HL-60 (cell line): Measurements from ENCODE around the gene L3MBTL4.
"Not testable (repeated sequence)": the region's sequence is repeated elsewhere in the genome, so short reads cannot be mapped to it uniquely, and the experiment has no call there.

ENCODE experiments used
- DNase-seq, 2 experiments: peaks; one replicate each; pipeline ENCODE4 v3.0.0-alpha.2; 2010 to 2020; ENCODE audit warnings: low read depth in 1 of 2, low spot score in 1 of 2
- H3K27ac ChIP-seq: fragments of 250-450 bp; sonication (Bioruptor Pico); replicated peaks from 2 replicates; pipeline ENCODE4 v1.5.1; 2020; ENCODE audit warnings: mild to moderate bottlenecking, moderate library complexity
- H3K27me3 ChIP-seq: fragments of 250-450 bp; sonication (Bioruptor Pico); 2 replicates; pipeline ENCODE4 v1.5.1; 2021; ENCODE audit warnings: mild to moderate bottlenecking, moderate library complexity; ENCODE audit not compliant: insufficient read depth, poor library complexity, severe bottlenecking
- H3K4me3 ChIP-seq: replicated peaks from 2 replicates; pipeline ENCODE4 v1.5.1; 2011; ENCODE audit warnings: mild to moderate bottlenecking, control low read depth, low read length; ENCODE audit not compliant: insufficient read depth
- GABPA ChIP-seq: IDR thresholded peaks from 2 replicates; pipeline ENCODE4 v1.6.1; 2012; ENCODE audit warnings: low read depth
- POLR2AphosphoS5 ChIP-seq: IDR thresholded peaks from 2 replicates; pipeline ENCODE4 v1.6.1; 2012; ENCODE audit warnings: low read depth
- SPI1 ChIP-seq: IDR thresholded peaks from 2 replicates; pipeline ENCODE4 v1.6.1; 2012; ENCODE audit warnings: low read depth, mild to moderate bottlenecking, borderline replicate concordance
- TF ChIP-seq, protein P1 (sequence below): IDR thresholded peaks from one replicate; pipeline ENCODE4 v1.5.1; 2011; ENCODE audit warnings: low read length, control low read depth, inconsistent platforms; ENCODE audit not compliant: insufficient read depth
- TF ChIP-seq, protein P2 (sequence below): IDR thresholded peaks from 2 replicates; pipeline ENCODE4 v1.6.1; 2012; ENCODE audit warnings: low read depth; ENCODE audit not compliant: insufficient replicate concordance

Gene L3MBTL4

DNA sequence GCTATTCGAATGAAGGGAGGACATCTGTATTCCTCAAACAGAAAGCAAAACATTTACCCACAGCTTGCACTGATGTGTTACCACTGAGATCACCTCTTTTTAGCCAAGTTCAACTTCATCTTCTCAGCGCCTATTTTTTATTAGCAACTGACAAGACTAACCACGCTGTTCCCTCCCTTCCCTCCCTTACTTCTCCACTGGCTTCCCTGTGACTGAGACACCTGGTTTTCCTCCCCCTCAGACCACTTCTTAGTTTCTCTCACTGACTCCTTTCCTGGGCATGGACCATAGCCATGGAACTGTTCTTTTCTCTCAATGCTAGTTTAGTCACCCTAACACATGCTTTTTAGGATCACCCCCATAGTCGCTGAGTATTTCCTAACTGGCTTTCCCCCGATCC, 3.3 kb downstream of the L3MBTL4 start:
- DNase-seq = no peak
- TF ChIP-seq, protein P1, sequence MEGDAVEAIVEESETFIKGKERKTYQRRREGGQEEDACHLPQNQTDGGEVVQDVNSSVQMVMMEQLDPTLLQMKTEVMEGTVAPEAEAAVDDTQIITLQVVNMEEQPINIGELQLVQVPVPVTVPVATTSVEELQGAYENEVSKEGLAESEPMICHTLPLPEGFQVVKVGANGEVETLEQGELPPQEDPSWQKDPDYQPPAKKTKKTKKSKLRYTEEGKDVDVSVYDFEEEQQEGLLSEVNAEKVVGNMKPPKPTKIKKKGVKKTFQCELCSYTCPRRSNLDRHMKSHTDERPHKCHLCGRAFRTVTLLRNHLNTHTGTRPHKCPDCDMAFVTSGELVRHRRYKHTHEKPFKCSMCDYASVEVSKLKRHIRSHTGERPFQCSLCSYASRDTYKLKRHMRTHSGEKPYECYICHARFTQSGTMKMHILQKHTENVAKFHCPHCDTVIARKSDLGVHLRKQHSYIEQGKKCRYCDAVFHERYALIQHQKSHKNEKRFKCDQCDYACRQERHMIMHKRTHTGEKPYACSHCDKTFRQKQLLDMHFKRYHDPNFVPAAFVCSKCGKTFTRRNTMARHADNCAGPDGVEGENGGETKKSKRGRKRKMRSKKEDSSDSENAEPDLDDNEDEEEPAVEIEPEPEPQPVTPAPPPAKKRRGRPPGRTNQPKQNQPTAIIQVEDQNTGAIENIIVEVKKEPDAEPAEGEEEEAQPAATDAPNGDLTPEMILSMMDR = no peak
- TF ChIP-seq, protein P2, sequence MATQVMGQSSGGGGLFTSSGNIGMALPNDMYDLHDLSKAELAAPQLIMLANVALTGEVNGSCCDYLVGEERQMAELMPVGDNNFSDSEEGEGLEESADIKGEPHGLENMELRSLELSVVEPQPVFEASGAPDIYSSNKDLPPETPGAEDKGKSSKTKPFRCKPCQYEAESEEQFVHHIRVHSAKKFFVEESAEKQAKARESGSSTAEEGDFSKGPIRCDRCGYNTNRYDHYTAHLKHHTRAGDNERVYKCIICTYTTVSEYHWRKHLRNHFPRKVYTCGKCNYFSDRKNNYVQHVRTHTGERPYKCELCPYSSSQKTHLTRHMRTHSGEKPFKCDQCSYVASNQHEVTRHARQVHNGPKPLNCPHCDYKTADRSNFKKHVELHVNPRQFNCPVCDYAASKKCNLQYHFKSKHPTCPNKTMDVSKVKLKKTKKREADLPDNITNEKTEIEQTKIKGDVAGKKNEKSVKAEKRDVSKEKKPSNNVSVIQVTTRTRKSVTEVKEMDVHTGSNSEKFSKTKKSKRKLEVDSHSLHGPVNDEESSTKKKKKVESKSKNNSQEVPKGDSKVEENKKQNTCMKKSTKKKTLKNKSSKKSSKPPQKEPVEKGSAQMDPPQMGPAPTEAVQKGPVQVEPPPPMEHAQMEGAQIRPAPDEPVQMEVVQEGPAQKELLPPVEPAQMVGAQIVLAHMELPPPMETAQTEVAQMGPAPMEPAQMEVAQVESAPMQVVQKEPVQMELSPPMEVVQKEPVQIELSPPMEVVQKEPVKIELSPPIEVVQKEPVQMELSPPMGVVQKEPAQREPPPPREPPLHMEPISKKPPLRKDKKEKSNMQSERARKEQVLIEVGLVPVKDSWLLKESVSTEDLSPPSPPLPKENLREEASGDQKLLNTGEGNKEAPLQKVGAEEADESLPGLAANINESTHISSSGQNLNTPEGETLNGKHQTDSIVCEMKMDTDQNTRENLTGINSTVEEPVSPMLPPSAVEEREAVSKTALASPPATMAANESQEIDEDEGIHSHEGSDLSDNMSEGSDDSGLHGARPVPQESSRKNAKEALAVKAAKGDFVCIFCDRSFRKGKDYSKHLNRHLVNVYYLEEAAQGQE = no peak
- TF ChIP-seq GABPA = no peak
- no peak for TF ChIP-seq POLR2AphosphoS5
- no peak for TF ChIP-seq SPI1
- Histone ChIP-seq H3K4me3 (no peak overlapping the region), H3K27ac (no peak overlapping the region), H3K27me3 (peaks cover 34% of the 10 kb centered on the region)

DNA sequence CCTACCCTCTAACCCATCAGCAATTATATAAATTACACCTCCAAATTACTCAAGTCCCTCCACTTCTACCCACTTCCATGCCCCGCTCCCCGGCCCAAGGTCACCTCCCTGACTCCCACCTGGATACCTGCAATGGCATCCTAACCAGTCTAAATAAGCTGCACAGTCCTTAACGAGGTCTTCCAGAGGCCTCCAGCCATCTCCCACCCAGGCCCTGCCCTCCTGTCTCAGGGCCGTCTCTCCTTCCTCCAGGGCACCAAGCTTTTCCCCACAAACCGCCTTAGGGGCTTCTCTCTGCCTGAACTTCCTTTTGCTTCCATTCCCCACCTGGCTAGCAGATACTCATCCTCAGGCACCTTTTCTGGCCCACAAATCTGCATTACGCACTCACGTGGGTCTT, 4.8 kb downstream of the L3MBTL4 start:
- Histone ChIP-seq H3K27me3 (peaks cover 24% of the 10 kb centered on the region), H3K4me3 (no peak overlapping the region), H3K27ac (no peak overlapping the region)
- no peak for DNase-seq
- TF ChIP-seq SPI1 (no peak), POLR2AphosphoS5 (no peak), GABPA (no peak)
- TF ChIP-seq, protein P1 = no peak
- TF ChIP-seq, protein P2 = no peak

GRCh38 chr18:6408543-6408942, 6.2 kb downstream of the L3MBTL4 start:
- not testable (repeated sequence) for DNase-seq, H3K4me3 ChIP-seq, H3K27ac ChIP-seq
- H3K27me3 ChIP-seq = peaks cover 17% of the 10 kb centered on the region

- Histone ChIP-seq H3K4me3 (no peak overlapping the region), H3K27ac (no peak overlapping the region), H3K27me3 (peaks cover 1% of the 10 kb centered on the region)
Observed at GRCh38 chr18:6406910-6407470, 7.7 kb downstream of the L3MBTL4 start.

More at GRCh38 chr18:6406910-6407470, 7.7 kb downstream of the L3MBTL4 start:
- no peak for DNase-seq
- TF ChIP-seq POLR2AphosphoS5 (no peak), SPI1 (no peak), GABPA (no peak)
- TF ChIP-seq, protein P2 = no peak
- TF ChIP-seq, protein P1 = no peak
